HCT116 (cell line): Measurements from ENCODE around the gene CASP5.
"Not testable (repeated sequence)": the region's sequence is repeated elsewhere in the genome, so short reads cannot be mapped to it uniquely, and the experiment has no call there.

ENCODE experiments used
- POLR2A ChIP-seq: IDR thresholded peaks from 2 replicates; pipeline ENCODE4 v1.7.0; 2011; ENCODE audit warnings: borderline replicate concordance; ENCODE audit not compliant: insufficient read depth, insufficient read length; ENCODE audit errors: extremely low read depth
- TF ChIP-seq, protein P1 (sequence below), 3 experiments: fragments of 200-600 bp in 1 of 3; sonication (generic) in 1 of 3; IDR thresholded peaks in 2 of 3; conservative IDR thresholded peaks in 1 of 3; 2 replicates each; pipeline ENCODE4 v1.5.1; 2012 to 2017; ENCODE audit warnings: low read depth in 2 of 3, low read length in 2 of 3, antibody characterized with exemption in 1 of 3, borderline replicate concordance in 1 of 3, control low read depth in 1 of 3, mild to moderate bottlenecking in 1 of 3, mixed read lengths in 1 of 3, mixed run types in 1 of 3, moderate library complexity in 1 of 3; ENCODE audit not compliant: insufficient read depth in 1 of 3

DNA sequence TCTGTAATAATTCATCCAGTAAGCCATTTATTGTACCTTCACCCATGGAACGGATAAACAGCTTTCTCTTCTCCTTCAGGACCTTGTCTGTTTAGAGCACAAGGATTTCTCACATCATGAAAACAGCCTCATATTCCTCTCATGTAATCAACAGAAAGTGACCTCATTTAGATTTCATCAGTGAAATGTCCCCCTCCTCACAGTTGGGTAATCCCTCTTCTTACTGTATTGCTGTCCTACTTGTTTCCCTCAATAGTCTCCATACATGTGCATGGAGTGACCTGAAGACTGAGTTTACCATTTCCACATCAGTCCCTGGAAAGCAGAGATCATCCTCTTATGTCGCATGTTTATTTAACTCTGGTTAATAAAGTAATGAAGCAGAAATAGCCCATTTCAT, 11.4 kb upstream of the CASP5 start:
- not testable (repeated sequence) for TF ChIP-seq POLR2A
- TF ChIP-seq, protein P1, sequence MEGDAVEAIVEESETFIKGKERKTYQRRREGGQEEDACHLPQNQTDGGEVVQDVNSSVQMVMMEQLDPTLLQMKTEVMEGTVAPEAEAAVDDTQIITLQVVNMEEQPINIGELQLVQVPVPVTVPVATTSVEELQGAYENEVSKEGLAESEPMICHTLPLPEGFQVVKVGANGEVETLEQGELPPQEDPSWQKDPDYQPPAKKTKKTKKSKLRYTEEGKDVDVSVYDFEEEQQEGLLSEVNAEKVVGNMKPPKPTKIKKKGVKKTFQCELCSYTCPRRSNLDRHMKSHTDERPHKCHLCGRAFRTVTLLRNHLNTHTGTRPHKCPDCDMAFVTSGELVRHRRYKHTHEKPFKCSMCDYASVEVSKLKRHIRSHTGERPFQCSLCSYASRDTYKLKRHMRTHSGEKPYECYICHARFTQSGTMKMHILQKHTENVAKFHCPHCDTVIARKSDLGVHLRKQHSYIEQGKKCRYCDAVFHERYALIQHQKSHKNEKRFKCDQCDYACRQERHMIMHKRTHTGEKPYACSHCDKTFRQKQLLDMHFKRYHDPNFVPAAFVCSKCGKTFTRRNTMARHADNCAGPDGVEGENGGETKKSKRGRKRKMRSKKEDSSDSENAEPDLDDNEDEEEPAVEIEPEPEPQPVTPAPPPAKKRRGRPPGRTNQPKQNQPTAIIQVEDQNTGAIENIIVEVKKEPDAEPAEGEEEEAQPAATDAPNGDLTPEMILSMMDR (IDR thresholded peaks at IDR 0.05 in 2 of 3, conservative IDR thresholded peaks at IDR 0.05 in 1 of 3; ENCODE audit: borderline replicate concordance in 1 of 3, insufficient read depth in 1 of 3, low read depth in 2 of 3, low read length in 2 of 3), result not testable (repeated sequence)
